AG20443 (cell line): ENCODE results near the gene SLX4IP.

Experiments
- DNase-seq: peaks from one replicate; pipeline ENCODE4 v3.0.0; 2012; ENCODE audit warnings: low spot score, mixed read lengths

SLX4IP gene

GRCh38 chr20:10497283-10497682 lies 62.2 kb downstream of the SLX4IP start:
- no peak for DNase-seq

- no peak for DNase-seq
These were observed 62.7 kb downstream of the SLX4IP start for GRCh38 chr20:10497791-10498190.

- no peak for DNase-seq
These were observed 63.1 kb downstream of the SLX4IP start for GRCh38 chr20:10498200-10498599.

- no peak for DNase-seq
These were observed 66.3 kb downstream of the SLX4IP start for GRCh38 chr20:10501402-10501801.

GRCh38 chr20:10502098-10502526 lies 67.0 kb downstream of the SLX4IP start:
- DNase-seq, result no peak

GRCh38 chr20:10504608-10504993 lies 69.5 kb downstream of the SLX4IP start:
- DNase-seq, result no peak

- DNase-seq, result peak; percentile 46
These were observed 70.1 kb downstream of the SLX4IP start for GRCh38 chr20:10504994-10505730.

- no peak for DNase-seq
These were observed 70.7 kb downstream of the SLX4IP start for GRCh38 chr20:10505827-10506226.

GRCh38 chr20:10507052-10507451 lies 71.9 kb downstream of the SLX4IP start:
- DNase-seq, result no peak

- peak; percentile 25 for DNase-seq
These were observed 73.0 kb downstream of the SLX4IP start for GRCh38 chr20:10508060-10508459.

- DNase-seq, result peak; percentile 48
These were observed 73.6 kb downstream of the SLX4IP start for GRCh38 chr20:10508468-10509251.

- DNase-seq, result no peak
These were observed 74.3 kb downstream of the SLX4IP start for GRCh38 chr20:10509376-10509775.

GRCh38 chr20:10510216-10510615 lies 75.1 kb downstream of the SLX4IP start:
- no peak for DNase-seq

- peak; percentile 30 for DNase-seq
These were observed 76.0 kb downstream of the SLX4IP start for GRCh38 chr20:10511170-10511508.

GRCh38 chr20:10511509-10512251 lies 76.6 kb downstream of the SLX4IP start:
- peak; percentile 91 for DNase-seq

GRCh38 chr20:10513061-10513460 lies 78.0 kb downstream of the SLX4IP start:
- DNase-seq, result no peak

- DNase-seq, result peak; percentile 18
These were observed 78.9 kb downstream of the SLX4IP start for GRCh38 chr20:10513931-10514575.

GRCh38 chr20:10516529-10516928 lies 81.4 kb downstream of the SLX4IP start:
- no peak for DNase-seq

- no peak for DNase-seq
These were observed 84.4 kb downstream of the SLX4IP start for GRCh38 chr20:10519361-10520046.

- DNase-seq, result no peak
These were observed 85.4 kb downstream of the SLX4IP start for GRCh38 chr20:10520528-10520927.

- DNase-seq, result peak; percentile 75
These were observed 86.1 kb downstream of the SLX4IP start for GRCh38 chr20:10521068-10521831.
